Ishikawa (cell line): ENCODE measurements around the gene SS18L1.

Experiments
- CEBPB ChIP-seq: IDR thresholded peaks from 2 replicates; pipeline ENCODE4 v1.6.1; 2012
- CREB1 ChIP-seq: IDR thresholded peaks from 2 replicates; pipeline ENCODE4 v1.6.1; 2012; ENCODE audit warnings: low read depth
- EGR1 ChIP-seq: IDR thresholded peaks from 2 replicates; pipeline ENCODE4 v1.6.1; 2012
- EP300 ChIP-seq: IDR thresholded peaks from 2 replicates; pipeline ENCODE4 v1.6.1; 2012; ENCODE audit warnings: borderline replicate concordance
- FOXM1 ChIP-seq: IDR thresholded peaks from 2 replicates; pipeline ENCODE4 v1.6.1; 2012; ENCODE audit warnings: low read depth, borderline replicate concordance
- MAX ChIP-seq: IDR thresholded peaks from 2 replicates; pipeline ENCODE4 v1.6.1; 2012
- NFIC ChIP-seq: IDR thresholded peaks from 2 replicates; pipeline ENCODE4 v1.6.1; 2012
- RAD21 ChIP-seq: IDR thresholded peaks from 2 replicates; pipeline ENCODE4 v1.6.1; 2012; ENCODE audit warnings: low read depth
- TAF1 ChIP-seq: IDR thresholded peaks from 2 replicates; pipeline ENCODE4 v1.6.1; 2012; ENCODE audit warnings: low read depth, mild to moderate bottlenecking
- TCF12 ChIP-seq: IDR thresholded peaks from 2 replicates; pipeline ENCODE4 v1.6.1; 2012; ENCODE audit warnings: low read depth
- TEAD4 ChIP-seq: IDR thresholded peaks from 2 replicates; pipeline ENCODE4 v1.6.1; 2012
- USF1 ChIP-seq: IDR thresholded peaks from 2 replicates; pipeline ENCODE4 v1.6.1; 2012
- YY1 ChIP-seq: IDR thresholded peaks from 2 replicates; pipeline ENCODE4 v1.6.1; 2012; ENCODE audit warnings: low read depth
- ZBTB7A ChIP-seq: IDR thresholded peaks from 2 replicates; pipeline ENCODE4 v1.6.1; 2012; ENCODE audit warnings: low read depth
- TF ChIP-seq, protein P1 (sequence below): IDR thresholded peaks from 2 replicates; pipeline ENCODE4 v1.6.1; 2012; ENCODE audit warnings: low read depth, mild to moderate bottlenecking

Gene SS18L1

GRCh38 chr20:62214067-62214466 lies 70.5 kb downstream of the SS18L1 start:
- no peak for TF ChIP-seq YY1
- TF ChIP-seq, protein P1, sequence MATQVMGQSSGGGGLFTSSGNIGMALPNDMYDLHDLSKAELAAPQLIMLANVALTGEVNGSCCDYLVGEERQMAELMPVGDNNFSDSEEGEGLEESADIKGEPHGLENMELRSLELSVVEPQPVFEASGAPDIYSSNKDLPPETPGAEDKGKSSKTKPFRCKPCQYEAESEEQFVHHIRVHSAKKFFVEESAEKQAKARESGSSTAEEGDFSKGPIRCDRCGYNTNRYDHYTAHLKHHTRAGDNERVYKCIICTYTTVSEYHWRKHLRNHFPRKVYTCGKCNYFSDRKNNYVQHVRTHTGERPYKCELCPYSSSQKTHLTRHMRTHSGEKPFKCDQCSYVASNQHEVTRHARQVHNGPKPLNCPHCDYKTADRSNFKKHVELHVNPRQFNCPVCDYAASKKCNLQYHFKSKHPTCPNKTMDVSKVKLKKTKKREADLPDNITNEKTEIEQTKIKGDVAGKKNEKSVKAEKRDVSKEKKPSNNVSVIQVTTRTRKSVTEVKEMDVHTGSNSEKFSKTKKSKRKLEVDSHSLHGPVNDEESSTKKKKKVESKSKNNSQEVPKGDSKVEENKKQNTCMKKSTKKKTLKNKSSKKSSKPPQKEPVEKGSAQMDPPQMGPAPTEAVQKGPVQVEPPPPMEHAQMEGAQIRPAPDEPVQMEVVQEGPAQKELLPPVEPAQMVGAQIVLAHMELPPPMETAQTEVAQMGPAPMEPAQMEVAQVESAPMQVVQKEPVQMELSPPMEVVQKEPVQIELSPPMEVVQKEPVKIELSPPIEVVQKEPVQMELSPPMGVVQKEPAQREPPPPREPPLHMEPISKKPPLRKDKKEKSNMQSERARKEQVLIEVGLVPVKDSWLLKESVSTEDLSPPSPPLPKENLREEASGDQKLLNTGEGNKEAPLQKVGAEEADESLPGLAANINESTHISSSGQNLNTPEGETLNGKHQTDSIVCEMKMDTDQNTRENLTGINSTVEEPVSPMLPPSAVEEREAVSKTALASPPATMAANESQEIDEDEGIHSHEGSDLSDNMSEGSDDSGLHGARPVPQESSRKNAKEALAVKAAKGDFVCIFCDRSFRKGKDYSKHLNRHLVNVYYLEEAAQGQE: no peak
- no peak for TF ChIP-seq CREB1
- TF ChIP-seq TEAD4: no peak
- no peak for TF ChIP-seq NFIC
- TF ChIP-seq MAX: no peak
- no peak for TF ChIP-seq EP300

DNA sequence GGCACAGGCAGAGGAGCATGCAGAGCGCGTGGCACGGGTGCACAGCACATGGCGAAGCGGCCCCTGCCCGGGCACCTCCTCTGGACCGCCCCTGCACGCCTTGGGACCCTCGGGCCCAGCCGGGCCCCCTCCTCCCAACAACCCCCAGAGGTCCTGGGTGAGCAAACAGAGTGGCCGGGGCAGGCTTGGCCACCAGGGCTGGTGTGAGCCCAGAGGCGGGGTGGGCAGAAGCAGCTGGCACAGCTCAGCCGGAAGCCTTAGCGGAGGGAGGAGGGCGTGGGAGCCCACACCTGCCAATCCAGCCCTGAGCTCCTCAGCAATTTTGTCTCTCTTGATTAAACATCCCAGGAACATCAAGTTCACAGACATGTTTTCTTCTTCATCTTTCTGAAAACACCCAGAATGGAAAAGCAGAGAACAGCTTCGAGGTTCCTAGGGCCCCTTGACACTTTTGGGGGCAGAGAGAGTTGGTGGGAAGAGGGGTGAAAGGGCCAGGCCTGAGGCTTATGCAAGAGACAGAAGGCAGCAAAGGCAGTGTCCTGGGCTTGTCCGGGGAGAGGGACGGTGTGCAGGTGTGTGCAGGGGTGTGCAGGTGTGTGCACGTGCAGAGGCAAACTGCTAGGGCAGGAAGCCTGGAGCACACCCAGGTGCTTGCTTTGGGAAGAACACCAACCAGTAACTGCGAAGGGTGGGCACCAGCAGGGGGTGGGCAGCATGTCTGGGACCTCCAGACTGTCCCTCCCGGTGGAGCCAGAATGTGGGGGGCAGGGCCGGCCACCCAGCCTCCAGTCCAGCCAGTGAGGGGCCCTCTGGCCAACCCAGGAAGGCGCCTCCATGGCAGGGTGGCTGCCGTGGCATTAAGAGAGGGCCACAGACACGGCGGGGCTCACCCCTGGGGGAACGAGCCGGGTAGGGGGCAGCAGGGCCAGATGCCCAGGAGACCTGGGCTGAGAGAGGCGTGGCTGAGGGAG lies 71.7 kb downstream of the SS18L1 start:
- no peak for TF ChIP-seq RAD21
- TF ChIP-seq TAF1: no peak
- no peak for TF ChIP-seq FOXM1
- TF ChIP-seq ZBTB7A: no peak
- TF ChIP-seq YY1: no peak
- no peak for TF ChIP-seq USF1
- no peak for TF ChIP-seq MAX
- TF ChIP-seq NFIC: no peak
- TF ChIP-seq TEAD4: no peak
- no peak for TF ChIP-seq TCF12
- no peak for TF ChIP-seq EP300

DNA sequence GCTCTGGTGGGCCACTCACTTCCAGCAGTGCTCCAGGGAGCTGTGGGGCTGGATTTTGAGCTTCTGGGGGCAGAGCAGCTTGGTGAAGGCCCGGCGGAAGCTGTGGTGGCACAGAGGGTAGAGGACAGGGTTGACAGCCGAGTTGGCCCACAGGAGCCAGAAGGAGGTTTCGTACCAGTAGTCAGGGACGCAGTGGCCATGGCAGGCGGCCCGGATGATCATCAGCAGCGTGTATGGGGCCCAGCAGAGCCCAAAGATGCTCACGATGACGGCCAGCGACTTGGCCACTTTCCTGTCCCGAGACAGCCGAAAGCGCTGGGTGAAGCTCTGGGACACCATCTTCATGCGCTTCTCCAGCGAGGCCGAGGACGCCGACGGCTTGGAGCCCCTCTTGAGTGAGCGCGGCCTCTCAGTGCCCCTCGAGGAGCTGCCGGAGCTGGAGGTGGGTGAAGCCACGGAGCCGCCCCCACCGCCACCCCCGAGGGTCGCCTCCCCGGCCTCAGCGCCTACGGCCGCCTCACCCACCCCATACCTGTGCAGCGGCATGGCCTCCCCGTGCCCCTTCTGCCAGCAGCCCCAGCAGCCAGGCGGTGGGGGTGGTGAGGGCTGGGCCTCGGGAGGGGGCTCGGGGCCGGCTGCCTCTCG lies 72.5 kb downstream of the SS18L1 start:
- TF ChIP-seq EP300 (no peak), CEBPB (no peak), TEAD4 (no peak), TCF12 (no peak)

- TF ChIP-seq RAD21 (no peak), TCF12 (no peak), EP300 (no peak), EGR1 (no peak), MAX (no peak), YY1 (no peak), USF1 (no peak), TEAD4 (no peak), FOXM1 (no peak), CEBPB (no peak), NFIC (no peak), ZBTB7A (no peak), CREB1 (no peak), TAF1 (no peak)
- TF ChIP-seq, protein P1: no peak
Observed at GRCh38 chr20:62216636-62217566, 73.3 kb downstream of the SS18L1 start.
